CD4-positive, alpha-beta T cell treated with Interleukin-21 for 1 hour (primary cell): ENCODE data around the gene TMEM239.
"Not testable (repeated sequence)": the region's sequence is repeated elsewhere in the genome, so short reads cannot be mapped to it uniquely, and the experiment has no call there.

Experiments
- DNase-seq: peaks from one replicate; pipeline ENCODE4 v3.0.0-alpha.2; 2020

TMEM239 gene

DNA sequence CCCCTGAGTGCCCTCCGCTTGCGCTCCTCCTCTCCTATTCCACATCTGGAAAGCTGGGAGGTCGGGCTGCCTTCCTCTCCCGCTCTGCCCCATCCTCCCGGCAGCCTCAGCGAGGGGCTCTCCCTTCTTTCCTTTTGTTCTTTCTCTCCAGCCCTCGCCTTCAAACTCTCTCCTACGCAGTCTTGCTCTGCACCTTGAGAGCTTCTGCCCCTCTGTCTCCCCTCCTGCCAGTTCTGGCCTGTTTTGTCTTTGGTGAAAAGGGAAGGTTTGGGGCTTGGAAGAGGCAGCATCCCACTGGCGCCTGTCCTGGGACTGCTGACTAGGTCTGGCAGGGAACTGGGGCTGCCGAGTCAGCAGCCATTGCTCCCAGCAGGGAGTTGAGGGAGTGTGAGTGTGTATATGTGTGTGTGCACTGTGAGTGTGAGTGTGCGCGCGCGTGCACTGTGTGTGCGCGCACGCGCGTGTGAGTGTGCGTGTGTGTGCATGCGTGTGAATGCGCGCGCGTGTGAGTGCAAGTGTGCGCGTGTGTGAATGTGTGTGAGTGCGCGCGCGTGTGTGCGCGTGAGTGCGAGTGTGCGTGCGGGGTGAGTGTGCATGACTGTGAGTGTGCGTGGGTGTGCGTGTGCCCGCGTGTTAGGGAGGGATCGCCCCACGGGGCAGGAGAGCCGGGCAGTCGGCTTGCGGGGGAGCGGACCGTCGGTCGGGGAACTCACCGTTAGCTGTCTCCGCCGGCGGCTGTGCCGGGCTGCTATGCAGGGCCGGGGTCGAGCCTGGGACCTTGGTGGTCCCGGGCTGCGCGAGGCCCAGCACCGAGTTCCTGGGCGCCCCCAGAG is 16.3 kb upstream of the TMEM239 start:
- DNase-seq: no peak

- no peak for DNase-seq
Measured at GRCh38 chr20:2800521-2801285, 15.5 kb upstream of the TMEM239 start, which contains the start of gene CPXM1. Gene CPXM1 (minus strand): TSS chr20:2800627. CDS start chr20:2800572, 55 bp downstream.

DNA sequence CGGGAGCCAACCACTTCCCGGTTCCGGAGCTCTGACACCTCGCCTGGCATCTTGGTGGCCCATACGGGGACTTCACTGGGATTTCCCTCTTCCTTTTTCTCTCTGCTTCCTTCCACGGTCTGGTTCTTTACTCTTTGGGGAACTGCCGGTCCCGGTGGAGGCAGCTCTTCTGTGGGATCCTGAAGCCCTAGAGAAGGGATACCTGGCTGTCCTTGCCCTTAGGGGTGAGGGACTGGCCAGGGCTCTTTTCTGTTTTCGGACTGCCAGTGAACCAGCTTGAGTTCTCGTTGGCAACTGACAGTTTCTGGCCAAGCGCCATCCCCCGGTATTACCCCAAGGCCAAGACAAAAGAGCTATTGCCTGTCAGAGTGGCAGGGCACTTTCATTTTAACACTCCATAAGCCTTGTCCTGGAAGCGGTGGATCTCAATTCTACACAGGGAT is 14.9 kb upstream of the TMEM239 start:
- no peak for DNase-seq

GRCh38 chr20:2804041-2804828 is 11.9 kb upstream of the TMEM239 start:
- DNase-seq: no peak

- DNase-seq: no peak
Measured at GRCh38 chr20:2804852-2805688, 11.1 kb upstream of the TMEM239 start.

DNA sequence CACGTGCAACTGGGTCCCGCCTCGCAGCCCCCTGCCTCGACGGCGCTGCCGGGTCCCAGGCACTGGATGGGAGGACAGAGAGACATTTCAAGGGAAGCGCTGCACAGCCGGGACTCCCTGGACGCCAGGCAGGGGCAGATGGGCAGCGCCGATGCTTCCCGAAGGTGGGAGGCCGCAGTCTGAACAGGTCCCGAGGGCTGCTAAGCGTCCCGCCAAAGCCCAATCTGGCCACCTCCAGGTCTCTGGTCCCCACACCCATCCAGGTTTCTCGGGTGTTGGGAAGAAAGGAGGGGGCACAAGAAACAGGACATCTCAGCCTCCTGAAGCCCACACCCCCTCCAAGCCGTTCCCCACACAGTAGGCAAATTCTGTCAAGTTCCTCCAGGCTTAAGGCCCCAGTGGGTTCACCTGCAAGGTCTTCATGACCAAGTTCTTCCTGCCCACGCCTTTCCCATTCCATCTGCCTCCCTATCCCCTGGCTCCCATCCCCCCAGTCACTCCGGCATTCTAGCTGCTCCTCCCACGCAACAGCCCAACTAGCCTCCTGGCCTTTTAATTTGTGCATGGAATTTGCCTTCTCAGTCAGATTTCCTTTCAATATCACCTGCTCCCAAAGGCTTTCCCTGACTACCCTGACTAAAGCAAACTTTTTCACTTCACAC is 10.3 kb upstream of the TMEM239 start:
- no peak for DNase-seq

- no peak for DNase-seq
Measured at GRCh38 chr20:2806351-2806701, 9.8 kb upstream of the TMEM239 start.

GRCh38 chr20:2807019-2807418 is 9.1 kb upstream of the TMEM239 start:
- no peak for DNase-seq

DNA sequence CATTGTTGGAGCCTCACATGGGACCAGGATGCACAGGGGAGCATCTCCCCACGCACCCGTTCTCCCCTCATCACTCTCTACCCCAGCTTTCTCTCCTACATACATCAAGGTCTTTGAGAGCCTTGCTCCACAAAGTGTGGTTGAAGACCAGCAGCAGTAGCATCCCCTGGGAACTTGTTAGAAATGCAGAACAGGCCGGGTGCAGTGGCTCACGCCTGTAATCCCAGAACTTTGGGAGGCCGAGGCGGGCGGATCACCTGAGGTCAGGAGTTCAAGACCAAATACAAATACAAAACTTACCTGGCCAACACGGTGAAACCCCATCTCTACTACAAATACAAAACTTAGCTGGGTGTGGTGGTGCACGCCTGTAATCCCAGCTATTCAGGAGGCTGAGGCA is 8.2 kb upstream of the TMEM239 start:
- not testable (repeated sequence) for DNase-seq

DNA sequence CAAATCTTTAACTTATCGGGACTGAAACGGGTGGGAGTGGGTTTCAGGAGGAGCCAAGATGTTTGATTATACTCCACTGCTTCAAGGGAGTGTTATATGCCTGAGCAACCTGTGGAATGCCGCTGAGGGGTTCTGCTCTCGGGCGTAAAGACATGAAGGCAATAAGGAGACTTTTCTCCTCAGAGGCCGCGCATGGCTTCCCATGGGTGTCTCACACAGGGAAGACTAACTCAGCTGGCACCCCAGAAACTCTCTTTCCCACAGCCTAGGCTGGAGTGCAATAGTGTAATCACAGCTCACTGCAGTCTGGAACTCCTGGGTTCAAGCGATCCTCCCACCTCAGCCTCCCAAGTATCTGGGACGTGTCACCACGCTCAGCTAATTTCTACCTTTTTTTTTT is 6.5 kb upstream of the TMEM239 start:
- no peak for DNase-seq

DNA sequence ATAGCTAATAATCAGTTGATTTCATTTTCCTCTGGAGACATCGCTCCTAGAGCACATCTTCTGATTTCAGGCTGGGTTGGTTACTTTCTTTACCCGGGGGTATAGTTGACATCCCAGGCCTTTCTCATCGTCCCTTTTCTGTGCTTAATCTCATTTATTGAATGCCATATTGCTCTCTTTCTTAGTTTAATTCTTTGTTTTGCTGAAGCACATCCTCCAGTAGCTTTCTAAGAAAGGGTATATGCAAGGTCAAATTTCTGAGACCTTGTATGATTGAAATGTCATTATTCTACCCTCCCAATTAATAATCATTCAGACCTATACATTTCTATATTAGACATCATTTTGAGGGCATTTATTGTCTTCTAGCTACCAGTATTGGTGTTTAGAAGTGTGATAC is 4.0 kb upstream of the TMEM239 start:
- no peak for DNase-seq

DNA sequence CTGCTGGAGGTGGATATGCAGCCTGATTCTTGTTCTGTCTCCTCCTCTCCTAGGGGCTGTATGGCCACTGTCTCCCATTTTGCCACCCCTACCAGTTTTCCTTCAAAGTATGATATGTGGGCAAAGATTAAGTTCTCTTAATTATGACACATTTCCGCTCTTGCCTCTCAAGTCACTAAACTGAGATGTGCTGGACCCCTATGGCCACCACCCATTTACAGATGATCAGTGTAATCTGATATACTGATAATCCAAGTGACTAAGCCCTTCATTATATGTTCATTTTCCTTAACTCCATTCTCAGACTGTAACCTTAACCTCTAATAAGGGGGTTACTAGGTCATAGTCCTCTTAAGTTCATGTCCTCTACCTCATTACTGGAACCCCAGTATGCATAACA is 2.1 kb upstream of the TMEM239 start:
- DNase-seq: no peak

GRCh38 chr20:2814587-2815051 is 1.5 kb upstream of the TMEM239 start, which contains the start of gene C20orf141:
Gene C20orf141 (plus strand): TSS chr20:2814987. CDS start chr20:2815185, 198 bp downstream.
- DNase-seq: no peak

DNA sequence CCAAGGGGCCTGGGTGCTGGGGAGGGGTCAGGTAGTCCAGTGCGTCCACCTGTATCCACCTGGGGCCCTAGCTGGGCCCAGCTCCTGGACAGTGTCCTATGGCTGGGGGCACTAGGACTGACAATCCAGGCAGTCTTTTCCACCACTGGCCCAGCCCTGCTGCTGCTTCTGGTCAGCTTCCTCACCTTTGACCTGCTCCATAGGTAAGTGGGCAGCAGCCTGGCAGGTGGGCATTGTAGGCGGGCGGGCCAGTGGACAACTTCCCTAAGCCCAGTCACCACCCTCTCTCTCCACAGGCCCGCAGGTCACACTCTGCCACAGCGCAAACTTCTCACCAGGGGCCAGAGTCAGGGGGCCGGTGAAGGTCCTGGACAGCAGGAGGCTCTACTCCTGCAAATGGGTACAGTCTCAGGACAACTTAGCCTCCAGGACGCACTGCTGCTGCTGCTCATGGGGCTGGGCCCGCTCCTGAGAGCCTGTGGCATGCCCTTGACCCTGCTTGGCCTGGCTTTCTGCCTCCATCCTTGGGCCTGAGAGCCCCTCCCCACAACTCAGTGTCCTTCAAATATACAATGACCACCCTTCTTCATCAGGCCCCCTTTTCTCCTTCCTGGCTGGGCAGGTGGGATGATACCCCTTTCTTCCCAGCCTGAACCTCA is 793 bp upstream of the TMEM239 start:
- no peak for DNase-seq

GRCh38 chr20:2816583-2817340 is 598 bp downstream of the TMEM239 start:
- DNase-seq: no peak

DNA sequence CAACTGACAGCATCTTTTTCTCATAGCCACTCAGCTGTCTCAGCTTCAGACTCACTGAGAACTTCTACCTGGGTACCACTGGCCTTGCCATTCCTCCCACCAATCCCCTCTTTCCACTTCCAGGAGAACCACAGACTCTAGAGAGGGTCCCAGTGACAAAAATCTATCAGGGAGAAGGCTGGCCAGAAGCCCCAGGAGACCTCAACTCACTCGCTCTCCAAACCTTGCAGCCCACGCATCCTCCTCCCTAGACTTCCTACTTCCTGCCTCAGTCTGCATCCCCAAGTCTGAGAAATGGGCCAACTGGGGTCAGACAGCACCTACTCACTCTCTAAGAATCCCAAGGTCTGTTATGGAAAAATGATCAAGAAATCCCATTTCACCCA is 1.2 kb downstream of the TMEM239 start:
- no peak for DNase-seq

- no peak for DNase-seq
Measured at GRCh38 chr20:2817891-2818595, 1.9 kb downstream of the TMEM239 start.

DNA sequence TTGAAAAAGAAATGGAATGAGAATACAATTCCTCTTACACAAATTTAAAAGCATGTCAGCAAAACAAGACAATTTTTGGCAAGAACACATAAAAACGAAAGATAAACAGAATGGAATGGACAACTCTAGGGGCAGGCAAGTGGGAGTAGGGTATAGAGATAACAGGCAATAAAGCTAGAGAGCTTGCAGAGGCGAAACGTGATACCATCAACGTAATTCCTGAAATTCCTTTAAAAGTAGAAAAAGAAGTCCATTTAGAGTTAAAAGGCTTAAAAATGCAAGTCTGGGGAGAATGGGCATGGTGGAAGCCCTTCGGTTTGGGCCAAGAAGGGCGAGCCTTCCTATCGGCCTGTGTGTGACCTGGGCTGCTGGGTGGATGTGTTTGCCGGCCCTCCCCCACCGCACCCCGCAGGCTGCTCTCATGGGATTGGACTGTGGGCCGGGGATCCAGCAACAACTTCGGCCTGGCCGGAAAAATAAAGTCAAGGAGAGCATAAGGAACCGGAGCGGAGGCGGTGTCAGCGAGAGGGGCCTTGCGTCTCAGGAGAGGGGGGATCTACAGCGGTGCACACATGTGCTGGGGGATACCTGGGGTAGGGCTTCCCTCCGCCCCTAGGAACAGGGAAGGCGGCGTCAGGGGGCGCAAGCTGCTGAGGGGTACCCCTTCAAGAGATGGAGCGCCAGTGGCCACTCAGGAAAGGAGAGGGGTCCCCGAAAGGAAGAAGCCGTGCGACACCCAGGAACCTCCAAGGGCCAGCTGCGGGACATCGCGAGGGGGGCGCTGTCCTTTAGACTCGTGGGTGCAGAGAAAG is 4.1 kb downstream of the TMEM239 start:
- no peak for DNase-seq
